CD1c-positive myeloid dendritic cell (primary cell): ENCODE results near the gene CEP350.

Experiments used
- DNase-seq: peaks from one replicate; pipeline ENCODE4 v3.0.0-alpha.2; 2016; ENCODE audit errors: extremely low spot score

The CEP350 gene

GRCh38 chr1:179954493-179955286 lies at the start of gene CEP350:
Gene CEP350, plus strand, starts transcription at chr1:179954810. Its CDS starts 31,372 bp downstream, at chr1:179986182.
- DNase-seq = peak; percentile 98

GRCh38 chr1:179910934-179911333 lies 43.7 kb upstream of the CEP350 start:
- DNase-seq = no peak

- no peak for DNase-seq
These were observed 42.8 kb upstream of the CEP350 start for GRCh38 chr1:179911812-179912211.

- no peak for DNase-seq
These were observed 36.8 kb upstream of the CEP350 start for GRCh38 chr1:179917601-179918429.

- DNase-seq = no peak
These were observed 33.1 kb upstream of the CEP350 start for GRCh38 chr1:179921472-179921871.

- DNase-seq = no peak
These were observed 32.4 kb upstream of the CEP350 start for GRCh38 chr1:179921981-179922872.

- DNase-seq = peak; percentile 15
These were observed 31.6 kb upstream of the CEP350 start for GRCh38 chr1:179923029-179923428.

GRCh38 chr1:179924268-179924667 lies 30.3 kb upstream of the CEP350 start:
- no peak for DNase-seq

- DNase-seq = no peak
These were observed 29.3 kb upstream of the CEP350 start for GRCh38 chr1:179925302-179925701.

GRCh38 chr1:179925922-179926849 lies 28.4 kb upstream of the CEP350 start:
- DNase-seq = no peak

- no peak for DNase-seq
These were observed 27.8 kb upstream of the CEP350 start for GRCh38 chr1:179926850-179927205.

- no peak for DNase-seq
These were observed 24.4 kb upstream of the CEP350 start for GRCh38 chr1:179929955-179930798.

GRCh38 chr1:179930867-179931266 lies 23.7 kb upstream of the CEP350 start:
- no peak for DNase-seq

- no peak for DNase-seq
These were observed 21.4 kb upstream of the CEP350 start for GRCh38 chr1:179933219-179933618.

- DNase-seq = no peak
These were observed 18.6 kb upstream of the CEP350 start for GRCh38 chr1:179935909-179936496.

- DNase-seq = no peak
These were observed 16.8 kb upstream of the CEP350 start for GRCh38 chr1:179937668-179938254.

- peak; percentile 10 for DNase-seq
These were observed 15.9 kb upstream of the CEP350 start for GRCh38 chr1:179938752-179939151.

GRCh38 chr1:179939941-179940340 lies 14.7 kb upstream of the CEP350 start:
- DNase-seq = no peak

- DNase-seq = no peak
These were observed 13.2 kb upstream of the CEP350 start for GRCh38 chr1:179941454-179941853.
